Fibroblast of mammary gland (primary cell): ENCODE results near the gene GNPTG.

Experiments
- DNase-seq: peaks from one replicate; pipeline ENCODE4 v3.0.0-alpha.2; 2010; ENCODE audit warnings: low read depth
- H3K4me3 ChIP-seq: 2 replicates; pipeline ENCODE4 v1.5.1; 2011; ENCODE audit warnings: low read depth, mild to moderate bottlenecking, low read length, moderate library complexity; ENCODE audit not compliant: control insufficient read depth
- CTCF ChIP-seq: conservative IDR thresholded peaks from 2 replicates; pipeline ENCODE4 v1.5.1; 2011; ENCODE audit warnings: low read depth, low read length, inconsistent platforms; ENCODE audit not compliant: control insufficient read depth, insufficient read depth

GNPTG gene

DNA sequence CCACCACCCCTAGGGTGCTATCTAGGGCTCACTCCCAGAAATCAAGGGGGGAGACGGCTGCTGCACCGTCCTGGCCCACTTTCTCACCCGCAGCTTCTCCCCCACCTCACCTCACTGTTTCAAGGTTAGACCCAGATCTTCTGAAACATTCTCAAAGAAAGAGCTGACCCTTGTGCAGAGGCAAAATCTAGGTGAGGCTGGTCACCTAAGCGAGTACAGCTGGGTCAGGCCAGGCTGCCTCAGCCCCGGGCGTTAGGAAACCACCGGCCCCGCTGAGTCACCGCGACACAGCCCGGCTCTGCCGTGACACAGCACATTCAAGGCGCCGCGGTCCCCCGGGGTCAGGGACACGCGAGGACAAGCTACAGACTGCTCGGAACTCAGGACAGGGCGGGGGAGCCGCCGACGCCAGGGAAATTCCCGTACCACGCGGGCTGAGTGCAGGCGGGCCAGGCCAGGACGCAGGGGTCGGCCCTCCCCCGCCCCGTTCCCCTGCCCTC, 27.1 kb downstream of the GNPTG start:
- peak overlapping the region; percentile 20 for H3K4me3 ChIP-seq
- peak; percentile 74 for DNase-seq
- no peak for TF ChIP-seq CTCF

DNA sequence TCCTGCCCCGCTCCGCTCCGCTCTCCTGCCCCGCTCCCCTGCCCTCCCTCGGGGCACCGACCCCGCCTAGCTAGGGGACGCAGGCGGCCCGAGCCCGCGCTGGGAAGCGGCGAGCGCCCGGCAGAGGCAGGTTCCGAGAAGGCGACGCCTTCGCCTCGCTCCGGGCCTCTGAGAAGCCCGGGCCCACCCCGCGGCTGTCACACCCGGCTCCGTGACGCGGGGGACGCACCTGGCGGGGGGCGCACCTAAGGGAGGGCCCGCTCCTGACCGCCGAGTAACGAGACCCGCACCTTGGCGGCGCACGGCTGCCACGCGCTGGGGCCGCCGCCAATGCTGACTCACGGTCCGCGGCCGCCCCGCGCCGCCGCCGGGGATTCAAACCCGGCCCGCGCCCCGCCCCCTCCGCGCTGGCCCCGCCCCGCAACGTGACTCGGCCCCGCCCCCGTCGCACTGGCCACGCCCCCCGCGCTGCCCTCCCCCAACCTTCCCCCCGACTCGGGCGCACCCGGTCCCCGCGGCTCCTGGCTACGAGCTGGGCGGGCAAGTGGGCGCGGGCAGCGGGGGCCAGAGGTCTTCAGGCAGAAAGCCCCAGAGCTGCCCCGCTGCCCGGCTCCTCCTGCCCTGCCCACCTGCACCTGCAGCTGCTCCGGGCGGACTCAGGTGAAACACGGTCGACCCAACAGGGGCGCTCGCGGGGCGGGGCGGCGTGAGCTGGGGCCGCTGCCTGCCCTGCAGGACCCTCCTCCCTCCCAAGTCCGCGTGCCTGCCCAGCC, 27.8 kb downstream of the GNPTG start:
- DNase-seq = peak; percentile 39
- TF ChIP-seq CTCF = no peak

DNA sequence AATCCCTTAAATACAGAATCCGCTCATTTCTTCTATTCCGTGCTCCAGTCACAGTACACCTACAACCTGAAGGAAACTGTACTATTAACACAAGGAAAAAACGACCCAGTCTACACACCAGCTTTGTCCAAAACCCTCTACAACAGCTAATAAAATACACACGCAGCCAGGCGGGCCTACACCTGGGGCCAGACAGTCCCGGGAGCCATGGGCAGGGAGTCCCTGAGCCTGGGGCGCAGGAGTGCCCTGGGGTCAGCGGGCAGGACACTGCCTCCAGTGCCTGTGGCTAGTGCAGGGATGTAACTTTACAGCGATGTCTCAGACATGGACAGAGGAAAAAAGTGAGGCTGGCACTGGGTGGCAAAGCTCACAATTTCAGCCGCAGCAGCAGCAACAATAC, 28.5 kb downstream of the GNPTG start:
- TF ChIP-seq CTCF = no peak
- no peak for DNase-seq
- H3K4me3 ChIP-seq = no peak overlapping the region

More for the DNA sequence above, 27.8 kb downstream of the GNPTG start:
- peak overlapping the region; percentile 20 for H3K4me3 ChIP-seq

- no peak for DNase-seq
- no peak overlapping the region for H3K4me3 ChIP-seq
- TF ChIP-seq CTCF = no peak
These were observed 30.1 kb downstream of the GNPTG start for GRCh38 chr16:1381612-1382406.

- no peak overlapping the region for H3K4me3 ChIP-seq
- TF ChIP-seq CTCF = no peak
- DNase-seq = no peak
These were observed 31.8 kb downstream of the GNPTG start for GRCh38 chr16:1383556-1383955.

DNA sequence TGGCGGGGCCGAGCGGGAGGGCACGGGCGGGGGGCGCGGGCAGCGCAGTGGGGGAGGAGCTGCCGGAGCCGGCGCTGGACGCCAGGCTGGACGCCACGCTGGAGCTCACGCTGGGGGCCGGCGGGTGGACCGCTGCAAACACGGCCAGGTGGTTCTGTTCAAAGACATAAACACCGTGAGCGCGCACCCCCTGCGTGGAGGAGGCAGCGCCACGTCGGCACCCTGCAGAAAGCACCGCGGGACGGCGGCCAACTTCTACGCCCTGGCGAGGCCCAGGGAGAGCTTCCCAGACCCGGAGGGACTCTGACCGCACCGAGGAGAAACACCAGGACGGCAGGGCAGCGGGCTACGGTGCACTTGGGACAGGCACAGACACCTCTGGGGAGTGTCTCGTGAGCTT, 33.5 kb downstream of the GNPTG start:
- no peak for TF ChIP-seq CTCF
- H3K4me3 ChIP-seq = no peak overlapping the region
- no peak for DNase-seq
